ENCODE measurements around the gene PLGRKT.

DNA sequence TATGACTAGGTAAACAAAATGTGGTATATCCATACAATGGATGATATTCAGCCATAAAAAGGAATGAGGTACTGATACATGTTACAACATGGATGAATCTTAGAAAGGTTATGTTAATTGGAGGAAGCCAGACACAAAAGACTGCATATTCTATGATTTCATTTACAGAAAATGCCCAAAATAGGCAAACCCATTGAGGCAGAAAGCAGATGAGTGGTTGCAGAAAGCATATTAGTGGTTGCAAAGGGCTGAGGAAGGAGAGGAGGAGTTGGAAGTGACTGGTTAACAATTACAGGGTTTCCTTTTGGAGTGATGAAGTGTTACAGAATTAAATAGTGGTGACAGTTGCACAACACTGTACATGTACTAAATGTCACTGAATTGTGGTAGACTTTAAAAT is 17.7 kb downstream of the PLGRKT start:
- TF ChIP-seq CTCF (IDR thresholded peaks at IDR 0.05) (no peak), POLR2A (IDR thresholded peaks at IDR 0.05) (no peak)
